Retinal pigment epithelial cell (primary cell): ENCODE results near the gene TAB2.

ENCODE experiments used
- DNase-seq: peaks from one replicate; pipeline ENCODE4 v3.0.0-alpha.2; 2010; ENCODE audit warnings: low read depth
- H3K4me3 ChIP-seq: 2 replicates; pipeline ENCODE4 v1.5.1; 2011; ENCODE audit warnings: mild to moderate bottlenecking, low read length, control low read depth, moderate library complexity
- TF ChIP-seq, protein P1 (sequence below): conservative IDR thresholded peaks from 2 replicates; pipeline ENCODE4 v1.5.1; 2011; ENCODE audit warnings: low read depth, low read length, control low read depth, inconsistent platforms

TAB2 gene

DNA sequence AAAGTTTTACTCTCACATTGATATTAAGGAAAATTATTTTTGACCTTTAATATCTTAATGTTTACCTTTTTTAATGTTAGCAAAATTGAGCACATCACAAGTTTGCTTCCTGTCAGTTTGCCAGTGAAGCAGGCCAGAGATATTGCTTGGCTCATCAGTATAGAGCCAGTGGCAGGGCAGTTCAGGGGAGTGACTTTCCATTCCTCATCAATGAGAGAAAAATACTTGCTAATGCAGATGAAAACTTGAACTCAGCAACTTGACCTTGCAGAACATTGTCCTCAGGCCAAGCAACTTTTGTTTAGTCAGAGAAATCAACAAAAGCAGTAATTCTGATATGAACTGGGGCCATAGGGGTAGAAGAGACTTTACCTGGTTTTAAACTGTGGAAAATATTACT is 6.9 kb downstream of the TAB2 start:
- TF ChIP-seq, protein P1, sequence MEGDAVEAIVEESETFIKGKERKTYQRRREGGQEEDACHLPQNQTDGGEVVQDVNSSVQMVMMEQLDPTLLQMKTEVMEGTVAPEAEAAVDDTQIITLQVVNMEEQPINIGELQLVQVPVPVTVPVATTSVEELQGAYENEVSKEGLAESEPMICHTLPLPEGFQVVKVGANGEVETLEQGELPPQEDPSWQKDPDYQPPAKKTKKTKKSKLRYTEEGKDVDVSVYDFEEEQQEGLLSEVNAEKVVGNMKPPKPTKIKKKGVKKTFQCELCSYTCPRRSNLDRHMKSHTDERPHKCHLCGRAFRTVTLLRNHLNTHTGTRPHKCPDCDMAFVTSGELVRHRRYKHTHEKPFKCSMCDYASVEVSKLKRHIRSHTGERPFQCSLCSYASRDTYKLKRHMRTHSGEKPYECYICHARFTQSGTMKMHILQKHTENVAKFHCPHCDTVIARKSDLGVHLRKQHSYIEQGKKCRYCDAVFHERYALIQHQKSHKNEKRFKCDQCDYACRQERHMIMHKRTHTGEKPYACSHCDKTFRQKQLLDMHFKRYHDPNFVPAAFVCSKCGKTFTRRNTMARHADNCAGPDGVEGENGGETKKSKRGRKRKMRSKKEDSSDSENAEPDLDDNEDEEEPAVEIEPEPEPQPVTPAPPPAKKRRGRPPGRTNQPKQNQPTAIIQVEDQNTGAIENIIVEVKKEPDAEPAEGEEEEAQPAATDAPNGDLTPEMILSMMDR: no peak
- no peak for DNase-seq
- no peak overlapping the region for H3K4me3 ChIP-seq

DNA sequence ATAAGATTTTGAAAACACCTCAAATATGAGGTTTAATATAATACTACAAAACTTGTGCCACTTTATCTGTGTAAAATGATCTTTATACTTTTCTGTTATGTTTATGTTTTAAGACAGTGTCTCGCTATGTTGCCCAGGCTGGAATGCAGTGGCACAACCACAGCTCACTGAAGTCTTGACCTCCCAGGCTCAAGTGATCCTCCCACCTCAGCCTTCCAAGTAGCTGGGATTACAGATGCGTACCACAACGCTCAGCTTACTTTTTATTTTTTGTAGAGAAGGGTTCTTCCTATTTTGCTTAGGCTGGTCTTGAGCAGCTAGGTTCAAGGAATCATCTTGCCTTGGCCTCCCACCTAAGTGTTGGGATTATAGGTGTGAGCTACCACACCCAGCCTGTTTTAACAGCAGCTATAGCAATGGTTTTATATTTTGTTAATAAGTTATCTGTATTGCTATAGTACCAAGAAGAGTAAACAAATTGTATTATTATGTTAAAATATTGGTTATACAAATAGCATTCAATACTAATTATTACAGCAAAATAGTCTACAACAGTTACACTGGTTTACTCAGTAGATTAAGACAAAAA is 8.2 kb downstream of the TAB2 start:
- DNase-seq: no peak
- no peak overlapping the region for H3K4me3 ChIP-seq
- TF ChIP-seq, protein P1: no peak

DNA sequence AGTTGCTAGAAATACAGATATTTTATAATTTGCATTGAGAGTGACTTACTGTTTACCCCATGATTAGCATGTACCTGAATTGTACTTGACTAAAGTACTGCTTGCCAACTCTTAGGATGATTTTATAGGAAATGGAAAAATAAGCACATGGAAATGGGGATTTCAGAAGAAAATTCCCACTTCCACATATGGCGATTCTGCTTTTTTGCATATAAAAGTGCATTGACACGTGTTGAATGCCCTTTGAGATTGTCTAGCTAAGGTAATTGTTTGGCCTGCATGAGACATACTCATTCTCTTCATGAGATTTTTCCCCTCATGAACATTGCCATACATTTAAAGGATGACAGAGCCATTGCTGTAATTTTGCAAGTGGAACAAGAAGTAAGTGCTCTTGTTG is 10.1 kb downstream of the TAB2 start:
- no peak for DNase-seq
- H3K4me3 ChIP-seq: no peak overlapping the region
- TF ChIP-seq, protein P1: no peak

DNA sequence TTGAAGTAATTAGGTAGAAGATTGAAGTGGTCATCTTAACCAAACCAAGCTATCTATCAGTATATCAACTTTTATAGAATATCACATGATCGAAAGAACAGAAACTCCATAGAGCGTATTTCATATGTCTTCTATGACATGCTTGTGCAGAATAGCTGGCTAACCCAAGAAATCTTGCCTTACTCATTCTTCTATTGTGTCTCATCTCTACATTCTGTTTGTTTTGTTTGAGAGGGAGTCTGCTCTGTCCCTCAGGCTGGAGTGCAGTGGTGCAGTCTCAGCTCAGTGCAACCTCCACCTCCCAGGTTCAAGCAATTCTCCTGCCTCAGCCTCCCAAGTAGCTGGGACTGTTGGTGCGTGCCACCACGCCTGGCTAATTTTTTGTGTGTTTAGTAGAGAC is 10.6 kb downstream of the TAB2 start:
- no peak for DNase-seq
- TF ChIP-seq, protein P1: no peak
- H3K4me3 ChIP-seq: no peak overlapping the region

DNA sequence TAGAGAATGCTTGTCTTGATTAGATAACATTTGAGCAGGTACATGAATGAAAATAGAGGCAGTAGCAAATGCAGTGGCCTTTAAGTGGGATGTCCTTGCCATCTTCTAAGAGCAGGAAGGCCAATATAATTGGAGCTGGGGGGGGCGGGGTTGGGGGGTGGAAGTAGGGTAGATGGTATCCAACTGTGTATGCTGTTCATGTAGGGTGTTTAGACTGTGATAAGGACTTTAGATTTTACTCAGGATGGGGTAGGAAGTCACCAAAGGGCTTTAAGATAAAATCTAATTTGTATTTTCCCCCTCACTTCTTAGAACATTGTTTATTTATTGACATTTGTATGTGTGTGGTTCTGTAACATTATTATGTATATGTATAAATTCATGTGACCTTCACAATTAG is 12.0 kb downstream of the TAB2 start:
- no peak overlapping the region for H3K4me3 ChIP-seq
- no peak for DNase-seq
- TF ChIP-seq, protein P1: no peak

DNA sequence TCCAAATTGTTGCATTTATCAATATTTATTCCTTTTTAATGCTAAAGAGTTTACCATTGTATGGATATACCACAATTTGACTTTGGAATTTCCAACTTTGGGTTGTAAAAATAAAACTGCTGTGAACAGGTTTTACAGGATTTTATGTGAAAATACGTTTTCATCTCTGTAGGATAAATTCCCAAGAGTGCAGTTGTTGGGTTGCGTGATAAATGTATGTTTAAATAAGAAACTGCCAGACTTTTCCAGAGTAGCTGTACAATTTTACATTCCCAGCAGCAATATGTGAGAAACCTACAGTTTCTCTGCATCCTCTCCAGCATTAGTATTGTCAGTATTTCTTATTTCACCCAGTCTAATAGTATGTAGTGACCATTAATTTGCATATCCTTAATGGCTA is 12.6 kb downstream of the TAB2 start:
- H3K4me3 ChIP-seq: no peak overlapping the region
- no peak for DNase-seq
- TF ChIP-seq, protein P1: no peak

DNA sequence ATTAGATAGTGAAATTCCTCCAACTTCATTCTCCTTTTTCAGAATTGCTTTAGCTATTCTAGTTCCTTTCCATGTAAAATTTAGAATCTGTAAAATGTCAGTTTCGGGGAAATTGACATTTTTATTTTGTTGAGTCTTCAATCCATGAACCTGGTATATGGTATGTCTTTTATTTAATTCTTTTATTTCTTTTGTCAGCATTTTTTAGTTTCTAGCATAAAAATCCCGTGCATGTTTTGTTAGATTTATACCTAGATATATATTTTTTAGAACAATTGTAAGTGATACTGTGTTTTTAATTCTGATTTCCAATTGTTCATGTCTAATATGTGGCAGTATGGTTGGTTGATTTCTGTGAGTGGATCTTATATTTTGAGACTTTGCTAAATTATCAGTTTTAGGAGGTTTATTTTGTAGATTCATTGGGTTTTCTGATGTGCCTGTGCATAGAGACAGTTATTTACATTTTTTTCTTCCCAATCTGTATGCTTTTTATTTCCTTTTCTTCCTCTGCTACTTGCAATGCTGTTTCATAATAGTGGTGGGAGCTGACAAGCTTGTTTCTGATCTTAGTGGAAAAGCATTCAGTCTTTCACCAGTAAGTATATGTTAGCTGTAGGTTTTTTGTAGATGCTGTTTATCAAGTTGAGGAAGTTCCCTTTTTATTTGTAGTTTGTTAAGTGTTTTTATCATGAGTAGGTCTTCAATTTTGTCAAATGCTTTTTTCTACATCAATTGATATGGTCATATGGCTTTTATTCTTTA is 13.7 kb downstream of the TAB2 start:
- no peak for DNase-seq
- TF ChIP-seq, protein P1: no peak
- H3K4me3 ChIP-seq: no peak overlapping the region
